ENCODE measurements around the gene TNP2. TPM values are rescaled to one million over a fixed set of nuclear protein-coding genes. Genes with fewer than 3 reads are reported as not detected.
A peak's percentile ranks its signal among the peaks of the same experiment; 100 is the strongest.

The TNP2 gene
- polyA plus RNA-seq, 1 donor: not detected

DNA sequence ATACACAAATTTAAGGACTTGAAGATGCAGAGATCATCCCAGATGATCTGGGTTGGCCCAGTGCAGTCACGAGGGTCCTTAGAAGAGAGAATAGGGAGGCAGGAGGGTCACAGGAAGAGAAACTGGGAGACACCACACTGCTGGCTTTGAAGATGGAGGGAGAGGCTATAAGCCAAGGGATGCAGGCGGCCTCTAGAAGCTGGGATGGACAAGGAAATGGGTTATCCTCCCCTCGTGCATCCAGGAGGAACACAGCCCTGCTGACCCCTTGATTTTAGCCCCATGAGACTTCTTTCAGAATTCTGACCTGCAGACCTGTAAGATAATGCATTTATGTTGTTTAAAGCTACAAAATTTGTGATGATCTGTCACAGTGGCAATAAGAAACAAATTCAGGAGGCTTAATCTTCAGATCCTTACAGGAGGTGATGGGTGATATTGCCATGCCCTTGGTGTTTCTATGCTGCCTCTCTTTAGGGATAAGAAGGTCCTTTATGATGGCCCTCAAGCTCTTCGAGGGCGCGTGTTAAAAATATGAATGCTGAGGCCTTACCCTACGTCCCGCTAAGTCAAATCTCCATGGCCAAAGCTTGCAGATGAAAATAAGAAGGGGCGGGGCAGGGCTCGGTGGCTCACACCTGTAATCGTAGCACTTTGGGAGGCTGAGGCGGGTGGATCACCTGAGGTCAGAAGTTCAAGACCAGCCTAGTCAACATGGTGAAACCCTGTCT, 8.6 kb upstream of the TNP2 start:
- no peak for DNase-seq (ENCODE audit: low read depth)

DNA sequence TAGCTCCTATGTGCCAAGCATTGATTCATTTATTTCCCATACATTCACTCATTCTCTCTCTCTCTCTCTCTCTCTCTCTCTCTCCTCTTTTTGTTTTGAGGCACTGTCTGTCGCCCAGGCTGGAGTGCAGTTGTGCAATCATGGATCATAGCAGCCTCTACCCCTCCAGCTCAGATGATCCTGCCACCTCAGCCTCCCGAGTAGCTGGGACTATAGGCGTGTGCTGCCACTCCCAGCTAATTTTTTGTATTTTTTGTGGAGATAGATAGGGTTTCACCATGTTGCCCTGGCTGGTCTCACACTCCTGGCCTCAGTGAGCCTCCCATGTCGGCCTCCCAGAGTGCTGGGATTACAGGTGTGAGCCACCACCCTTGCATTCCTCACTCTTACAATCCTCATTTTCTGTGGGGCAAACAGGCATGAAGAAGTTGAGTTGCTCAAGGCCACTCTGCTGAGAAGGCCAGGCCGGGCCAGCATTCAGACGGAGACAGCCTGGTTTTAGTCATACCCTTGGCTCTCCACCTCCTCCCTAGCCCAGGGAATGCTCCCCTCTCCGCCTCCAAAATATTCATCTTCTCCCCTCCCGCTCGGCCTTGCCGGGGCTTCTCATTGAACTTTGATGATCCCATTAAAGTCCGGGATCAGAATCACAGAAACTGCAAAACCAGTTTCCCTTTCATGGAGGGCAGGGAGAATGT, 7.9 kb upstream of the TNP2 start:
- no peak for DNase-seq (ENCODE audit: low read depth)

DNA sequence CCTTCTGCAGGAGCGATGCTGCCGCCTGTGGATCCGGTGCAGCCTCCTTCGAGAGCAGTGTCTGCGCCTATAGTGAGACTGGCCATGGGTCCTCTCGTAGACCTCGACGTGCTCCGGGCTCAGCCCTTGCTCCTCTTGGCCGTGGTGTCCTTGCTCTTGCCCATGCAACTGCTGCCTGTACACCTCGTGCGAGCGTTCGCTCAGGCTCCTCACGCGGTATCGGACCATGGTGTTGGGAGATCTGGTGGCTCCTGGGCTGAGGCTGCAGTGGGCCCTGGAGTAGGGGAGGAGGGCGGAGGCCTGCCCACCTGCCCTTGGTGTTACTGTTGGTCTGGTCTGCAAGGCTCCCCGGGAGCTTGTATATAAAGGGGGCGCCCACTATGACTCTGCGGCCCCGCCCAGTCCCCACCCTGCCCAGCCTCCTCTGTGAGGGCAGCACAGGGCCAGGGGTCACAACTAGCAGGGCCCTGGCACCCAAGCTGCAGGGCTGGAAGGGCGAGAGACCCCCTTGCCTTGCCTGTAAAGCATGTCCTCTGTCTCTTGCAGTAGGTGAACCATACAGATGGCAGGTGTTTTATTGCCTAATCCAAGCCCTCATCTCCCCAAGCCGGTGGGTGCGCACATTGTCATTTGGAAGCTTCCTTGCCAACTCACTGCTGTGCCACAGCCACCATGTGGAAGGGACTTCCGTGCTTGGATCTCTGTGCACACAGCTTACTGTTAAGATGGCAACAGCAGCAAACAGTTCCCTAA, 7.2 kb upstream of the TNP2 start, which contains the start of gene PRM2:
Gene PRM2, minus strand, starts transcription at position 338 of the 753 bp plus-strand sequence. Its CDS starts 110 bp downstream, at position 228.
- DNase-seq (ENCODE audit: low read depth): no peak

- DNase-seq (ENCODE audit: low read depth): no peak
These were observed 5.8 kb upstream of the TNP2 start for GRCh38 chr16:11274964-11275363.

DNA sequence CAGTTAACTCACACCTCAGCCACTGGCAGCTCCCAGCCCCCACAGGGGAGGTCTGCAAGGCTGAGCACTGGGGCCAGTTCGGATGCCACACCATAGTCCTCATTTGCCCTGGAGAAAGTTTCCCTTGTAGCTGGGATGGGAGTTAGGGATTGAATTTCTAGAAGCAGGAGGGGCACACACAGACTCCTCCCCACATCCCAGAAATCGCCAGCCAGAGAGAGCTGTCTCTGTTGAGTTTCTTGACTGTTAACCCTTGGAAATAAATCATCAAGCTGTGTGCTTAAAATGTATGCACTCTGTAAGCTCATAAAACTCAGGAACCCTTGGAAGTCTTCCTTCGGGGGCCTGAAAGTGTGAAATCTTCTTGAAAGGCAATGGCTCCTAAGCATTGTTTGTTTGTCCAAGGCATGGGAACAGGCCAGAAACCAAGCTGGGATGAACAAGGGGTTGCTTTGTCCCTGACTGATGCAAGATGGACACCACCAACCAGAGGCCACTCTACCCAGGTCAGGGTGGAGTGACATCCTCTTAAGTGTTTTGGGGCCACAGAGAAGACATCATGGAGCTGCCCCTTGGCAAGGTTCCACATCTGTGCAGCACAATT, 4.7 kb upstream of the TNP2 start:
- no peak for DNase-seq (ENCODE audit: low read depth)

DNA sequence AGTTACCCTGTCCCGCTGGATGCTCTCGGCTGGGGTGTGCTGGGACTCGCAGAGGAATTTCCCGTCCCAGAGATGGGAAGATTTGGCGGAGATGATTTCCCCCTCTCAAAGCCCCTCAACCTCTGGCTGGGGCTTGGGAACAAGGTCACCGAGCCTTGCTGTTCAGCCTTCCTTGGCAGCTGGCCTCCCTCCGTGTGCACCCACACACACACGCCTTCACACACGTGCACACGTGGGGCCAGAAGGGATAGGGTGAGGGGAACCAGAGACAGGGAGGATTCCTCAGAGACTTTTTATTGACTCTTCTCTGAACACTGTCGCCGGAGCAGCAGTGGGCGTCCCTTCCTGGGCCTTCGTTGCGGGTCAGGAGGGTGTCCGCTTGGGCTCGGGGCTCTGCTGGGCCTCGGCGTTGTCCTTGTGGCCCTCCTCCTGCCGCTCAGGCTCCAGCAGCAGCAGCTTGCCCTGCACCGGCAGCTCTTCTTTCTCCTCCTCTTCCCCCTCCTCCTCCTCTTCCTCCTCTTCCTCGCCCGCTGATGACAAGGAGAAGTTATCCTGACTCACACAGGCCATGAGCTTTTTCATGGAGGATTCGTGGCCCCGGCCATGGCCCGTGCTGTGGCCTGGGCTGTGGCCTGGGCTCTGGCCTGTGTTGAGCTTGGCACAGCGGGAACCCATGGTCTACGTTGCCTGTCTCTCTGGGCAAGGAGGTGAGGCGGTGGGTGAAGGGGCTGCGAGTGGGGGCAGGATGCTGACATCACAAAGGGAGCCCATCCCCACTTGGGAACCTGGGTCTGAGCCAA, 4.0 kb upstream of the TNP2 start, which contains the start of gene PRM3:
Gene PRM3, minus strand, starts transcription at position 709 of the 800 bp plus-strand sequence. Its CDS starts 34 bp downstream, at position 675.
- DNase-seq (ENCODE audit: low read depth): no peak

- no peak for DNase-seq (ENCODE audit: low read depth)
These were observed 3.4 kb upstream of the TNP2 start for GRCh38 chr16:11272484-11272883.

DNA sequence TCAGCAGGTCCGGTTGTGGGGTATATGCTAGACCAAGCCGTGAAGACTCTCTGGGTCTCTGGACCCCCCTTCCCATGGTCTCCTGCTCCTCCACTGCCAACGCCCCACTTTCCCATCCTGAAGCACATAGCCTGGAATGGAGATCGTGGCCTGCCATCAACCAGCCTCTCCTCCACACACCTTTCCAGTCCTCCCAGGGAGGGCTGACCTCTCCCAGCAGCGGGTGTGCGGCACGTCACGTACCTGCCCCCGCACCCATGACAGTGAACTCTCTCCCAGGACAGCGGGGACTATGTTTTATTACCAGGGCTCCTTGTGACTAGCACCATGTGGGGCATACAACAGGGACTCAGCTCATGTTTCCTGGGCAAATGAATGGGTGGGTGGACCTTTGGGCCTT, 2.5 kb upstream of the TNP2 start:
- no peak for DNase-seq (ENCODE audit: low read depth)

- DNase-seq (ENCODE audit: low read depth): no peak
These were observed 1.6 kb upstream of the TNP2 start for GRCh38 chr16:11270602-11271162.

DNA sequence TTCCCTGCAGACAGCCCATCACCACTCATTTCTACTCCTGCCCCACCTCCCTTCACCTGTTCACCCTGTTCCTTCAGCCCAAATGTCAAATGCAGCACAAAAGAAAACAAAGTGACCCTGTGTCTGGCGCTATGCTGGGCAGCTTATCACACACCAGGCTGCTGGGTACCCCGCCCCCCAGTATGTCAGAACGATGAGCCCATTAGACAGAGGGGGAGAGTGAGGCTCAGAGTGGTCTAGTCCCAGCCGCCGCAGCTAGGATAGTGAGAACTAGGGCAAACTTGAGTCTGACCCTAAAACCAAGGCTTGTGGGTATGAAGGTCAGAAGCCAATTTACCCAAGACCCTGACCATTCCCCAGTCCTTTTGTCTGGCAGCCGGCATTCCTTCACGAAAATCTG, 4.0 kb downstream of the TNP2 start:
- DNase-seq (ENCODE audit: low read depth): no peak

DNA sequence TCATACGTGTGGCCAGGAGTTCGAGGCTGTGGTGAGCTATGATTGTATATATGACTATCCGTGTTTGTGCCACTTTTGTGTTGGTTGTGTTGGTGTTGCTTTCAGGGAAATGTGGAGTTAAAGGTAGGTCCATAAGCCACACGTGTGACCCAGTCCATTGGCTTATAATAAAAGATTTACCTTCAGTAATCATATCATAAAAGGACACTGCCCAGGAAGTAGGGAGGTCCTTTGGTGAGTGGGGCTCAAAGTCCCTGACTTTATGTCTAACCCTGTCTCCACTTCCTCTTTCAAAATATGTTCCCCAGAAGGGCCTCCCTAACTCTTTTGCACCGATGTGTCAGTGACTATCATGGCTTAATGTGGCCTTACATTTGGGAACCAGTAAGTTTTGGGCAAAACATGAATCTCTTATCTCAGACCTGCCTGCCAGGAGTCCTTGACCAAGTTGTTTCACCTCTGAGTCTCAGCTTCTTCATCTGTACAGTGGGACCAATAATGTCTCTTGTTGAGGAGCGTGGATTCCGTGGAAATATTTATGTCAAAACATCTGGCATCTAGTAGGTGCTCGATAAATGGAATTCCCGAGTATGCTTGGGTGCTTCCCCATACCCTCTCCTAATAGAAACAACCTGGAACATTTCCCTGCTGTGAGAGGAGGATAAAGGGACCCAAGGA, 4.8 kb downstream of the TNP2 start:
- DNase-seq (ENCODE audit: low read depth): no peak

DNA sequence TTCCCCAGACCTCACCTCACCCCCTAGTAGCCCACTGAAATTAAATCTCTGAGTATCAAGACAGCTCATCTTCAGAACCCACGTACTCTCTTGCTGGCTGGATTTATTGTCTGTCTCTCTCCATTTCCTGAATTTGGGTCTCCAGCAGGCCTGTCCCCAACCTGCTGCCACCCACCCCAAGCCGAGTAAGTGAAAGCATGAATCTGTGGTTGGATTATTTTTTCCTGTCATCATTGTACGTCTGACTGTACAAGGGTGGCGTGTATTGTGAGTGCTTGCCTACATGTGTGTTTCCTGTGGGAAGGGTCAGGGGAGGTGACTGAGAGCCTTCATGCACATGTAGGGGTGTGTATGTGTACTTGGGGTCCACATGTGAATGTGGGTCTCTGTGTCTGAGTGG, 5.4 kb downstream of the TNP2 start:
- DNase-seq (ENCODE audit: low read depth): no peak

DNA sequence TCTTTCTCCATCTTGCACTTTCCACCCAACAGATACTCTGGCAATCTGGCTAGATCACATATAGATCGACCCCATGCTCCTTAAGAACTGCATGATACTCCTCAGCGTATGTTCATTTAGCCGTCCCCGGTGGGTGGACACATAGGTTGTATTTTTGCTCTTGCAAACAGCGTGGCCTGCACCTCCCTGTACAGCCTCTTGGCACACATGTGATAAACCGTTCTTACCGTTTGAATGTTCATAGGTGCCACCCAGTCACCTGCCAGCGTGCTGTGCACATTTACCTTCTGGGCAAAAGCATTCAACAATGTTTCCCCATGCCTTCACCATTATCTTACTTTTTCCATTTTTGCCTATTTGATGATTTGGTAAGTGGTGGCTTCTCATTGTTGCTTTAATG, 6.2 kb downstream of the TNP2 start:
- no peak for DNase-seq (ENCODE audit: low read depth)

DNA sequence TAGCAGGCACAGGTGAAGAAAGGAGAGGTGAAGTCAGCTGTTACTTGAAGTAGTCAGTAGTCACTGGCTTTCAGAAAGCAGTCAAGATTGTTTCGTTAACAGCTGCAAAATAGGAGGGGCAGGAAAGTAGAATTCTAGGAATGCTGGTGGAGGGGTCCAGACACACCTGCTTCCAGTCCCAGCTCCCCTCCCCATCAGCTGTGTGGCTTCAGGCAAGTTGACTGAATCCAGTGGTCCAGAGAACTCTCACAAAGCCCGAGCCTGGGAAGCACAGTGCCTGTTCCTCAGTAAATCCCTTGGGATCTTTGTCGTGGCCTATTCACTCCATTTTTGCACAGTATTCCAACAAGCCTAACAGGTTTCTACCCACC, 8.5 kb downstream of the TNP2 start:
- no peak for DNase-seq (ENCODE audit: low read depth)

- DNase-seq (ENCODE audit: low read depth): no peak
These were observed 9.2 kb downstream of the TNP2 start for GRCh38 chr16:11259655-11260595.

DNA sequence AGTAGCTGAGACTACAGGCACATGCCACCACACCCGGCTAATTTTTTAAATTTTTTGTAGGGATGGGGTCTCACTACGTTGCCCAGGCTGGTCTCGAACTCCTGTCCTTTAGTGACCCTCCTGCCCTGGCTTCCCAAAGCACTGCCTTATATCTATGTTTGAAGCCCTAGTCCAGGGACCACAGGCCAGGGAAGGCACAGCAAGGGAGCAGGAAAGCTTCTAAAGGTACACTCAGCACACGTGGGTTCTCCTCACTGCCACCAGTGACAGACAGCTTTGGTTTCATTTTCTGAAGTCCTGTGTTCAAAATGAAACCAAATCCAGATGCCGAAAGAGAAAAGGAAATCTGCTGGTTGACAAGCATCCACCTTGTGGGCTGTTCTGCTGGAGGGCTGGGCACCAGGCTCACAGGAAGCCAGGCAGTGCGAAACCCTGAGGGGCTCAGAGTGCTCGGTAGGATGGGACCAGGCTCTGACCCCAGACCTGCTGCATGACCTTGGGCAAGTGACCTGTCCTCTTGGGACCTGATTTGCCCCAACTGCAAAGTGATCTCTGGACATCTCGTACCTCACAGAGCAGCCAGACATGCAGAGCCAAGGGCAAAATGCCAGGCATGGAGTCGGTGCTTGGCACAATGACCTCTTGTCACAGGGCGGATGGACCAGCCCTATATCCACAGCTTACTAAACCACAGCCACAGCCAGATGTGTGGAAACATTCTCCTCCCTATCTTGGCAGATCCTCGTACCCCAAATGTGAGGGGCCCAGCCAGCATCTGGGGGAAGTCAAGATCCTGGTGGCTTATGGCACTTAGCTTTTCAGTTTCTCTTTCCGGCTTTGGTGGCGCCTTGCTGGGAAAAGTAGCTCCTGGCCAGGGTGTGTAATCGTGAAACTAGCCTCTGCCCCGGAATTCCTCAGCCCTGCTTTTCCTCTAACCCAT, 10.3 kb downstream of the TNP2 start:
- DNase-seq (ENCODE audit: low read depth): no peak

DNA sequence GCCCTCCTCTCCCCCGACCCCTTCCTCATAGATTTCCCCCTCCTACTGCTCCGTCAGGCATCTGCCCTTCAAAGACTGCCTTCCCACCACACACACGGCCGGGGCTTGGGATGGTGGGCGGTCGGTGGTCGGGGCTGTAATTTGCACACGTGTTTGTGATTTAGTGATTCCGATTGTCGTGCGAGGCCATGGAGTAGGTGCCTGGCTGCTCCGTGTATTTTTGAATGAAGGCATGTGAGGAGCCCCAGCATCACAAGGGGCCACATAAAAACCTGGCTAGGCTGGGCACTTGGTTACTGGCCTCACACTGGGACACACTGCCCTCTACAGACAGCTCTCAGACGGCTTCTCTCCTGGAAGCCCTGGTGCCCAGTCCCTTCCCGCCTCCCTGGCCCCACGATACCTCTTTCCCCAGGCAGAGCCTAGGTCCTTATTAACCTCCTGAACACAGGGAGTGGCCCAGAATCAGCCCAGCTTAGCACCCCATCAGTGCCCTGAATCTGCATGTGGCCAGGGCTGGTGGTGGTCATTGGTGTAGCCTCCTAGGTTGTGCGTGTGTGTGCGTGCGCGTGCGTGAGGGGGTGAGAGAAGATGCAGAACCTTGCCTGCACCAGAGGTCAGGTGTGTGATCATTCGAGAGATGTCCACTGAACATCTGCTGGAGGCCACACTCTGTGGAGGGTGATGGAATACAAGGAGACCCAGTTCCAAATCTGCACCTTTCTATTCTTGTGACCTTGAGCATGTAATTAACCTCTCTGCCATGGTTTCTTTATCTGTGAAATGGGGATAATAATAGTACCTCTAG, 11.8 kb downstream of the TNP2 start:
- DNase-seq (ENCODE audit: low read depth): peak; percentile 63

All from forelimb muscle (tissue), 1 donor.